ENCODE measurements around the gene PLA2G15. TPM values are rescaled to one million over a fixed set of nuclear protein-coding genes. Genes with fewer than 3 reads are reported as not detected.

The PLA2G15 gene
- total and polyA plus RNA-seq, 2 of the 13 experiments (the other 11 are each of a cell fraction or from before 2014, with no cell fraction given) = 14.4 to 23.7 TPM

DNA sequence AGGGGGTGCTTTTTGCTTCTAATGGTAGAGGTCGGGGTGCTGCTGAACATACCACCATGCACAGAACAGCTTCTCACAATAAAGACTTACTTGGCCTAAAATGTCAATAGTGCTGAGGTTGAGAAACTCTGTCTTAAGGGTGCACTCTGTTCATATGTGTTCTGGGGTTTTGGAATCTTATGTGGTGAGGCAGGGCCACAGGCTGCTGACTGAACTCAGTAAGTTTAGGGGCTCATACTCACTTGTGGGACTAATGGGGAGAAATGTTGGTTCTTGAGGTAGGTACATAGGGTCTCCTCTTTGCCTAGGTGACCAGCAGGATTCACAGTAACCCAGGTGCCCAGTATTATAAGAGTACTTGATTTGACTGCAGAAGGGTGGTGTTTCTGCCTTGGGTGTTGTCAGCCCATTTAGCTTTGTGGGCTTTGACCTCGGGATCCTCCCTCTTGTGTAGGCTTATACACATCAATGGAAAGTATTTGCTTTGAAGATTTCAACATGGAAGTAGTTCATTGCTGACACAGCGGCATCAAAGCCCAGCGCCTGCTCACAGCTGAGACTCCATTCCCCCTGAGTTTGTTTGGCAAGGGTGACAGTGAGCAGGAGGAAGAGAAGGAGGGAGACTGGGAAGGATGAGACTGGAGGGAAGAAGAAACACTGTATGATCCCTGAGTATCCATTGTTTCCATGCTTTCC is 36.3 kb downstream of the PLA2G15 start (continued):
- TF ChIP-seq MBNL3 (CRISPR knock-in tag; conservative IDR thresholded peaks at IDR 0.05) (no peak), ZNF75D (CRISPR knock-in tag; IDR thresholded peaks at IDR 0.05; ENCODE audit: borderline replicate concordance) (no peak), ZNF224 (CRISPR knock-in tag; IDR thresholded peaks at IDR 0.05) (no peak), MTA3 (CRISPR knock-in tag; IDR thresholded peaks at IDR 0.05) (no peak), BRD4 (CRISPR knock-in tag; IDR thresholded peaks at IDR 0.05) (no peak; the same call in 1 of the 2 replicates), ZFAT (CRISPR knock-in tag; conservative IDR thresholded peaks at IDR 0.05) (no peak), RAD21 (CRISPR knock-in tag; IDR thresholded peaks at IDR 0.05) (peak; percentile 51), SP5 (CRISPR knock-in tag; IDR thresholded peaks at IDR 0.05; ENCODE audit: borderline replicate concordance, low read depth) (peak; percentile 99), ZNF264 (CRISPR knock-in tag; IDR thresholded peaks at IDR 0.05) (peak; percentile 71; the same call in 1 of the 2 replicates), ZNF274 (CRISPR knock-in tag; IDR thresholded peaks at IDR 0.05) (no peak), ZFY (CRISPR knock-in tag; IDR thresholded peaks at IDR 0.05) (peak; percentile 30; the same call in 1 of the 2 replicates), ZNF101 (CRISPR knock-in tag; IDR thresholded peaks at IDR 0.05; ENCODE audit: borderline replicate concordance, low read depth) (no peak), ZKSCAN1 (IDR thresholded peaks at IDR 0.05; ENCODE audit: low read length) (no peak), MAFG (CRISPR knock-in tag; IDR thresholded peaks at IDR 0.05) (no peak), ZNF564 (CRISPR knock-in tag; IDR thresholded peaks at IDR 0.05) (peak; percentile 77)
- TF ChIP-seq, protein P1, sequence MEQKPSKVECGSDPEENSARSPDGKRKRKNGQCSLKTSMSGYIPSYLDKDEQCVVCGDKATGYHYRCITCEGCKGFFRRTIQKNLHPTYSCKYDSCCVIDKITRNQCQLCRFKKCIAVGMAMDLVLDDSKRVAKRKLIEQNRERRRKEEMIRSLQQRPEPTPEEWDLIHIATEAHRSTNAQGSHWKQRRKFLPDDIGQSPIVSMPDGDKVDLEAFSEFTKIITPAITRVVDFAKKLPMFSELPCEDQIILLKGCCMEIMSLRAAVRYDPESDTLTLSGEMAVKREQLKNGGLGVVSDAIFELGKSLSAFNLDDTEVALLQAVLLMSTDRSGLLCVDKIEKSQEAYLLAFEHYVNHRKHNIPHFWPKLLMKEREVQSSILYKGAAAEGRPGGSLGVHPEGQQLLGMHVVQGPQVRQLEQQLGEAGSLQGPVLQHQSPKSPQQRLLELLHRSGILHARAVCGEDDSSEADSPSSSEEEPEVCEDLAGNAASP (CRISPR knock-in tag; IDR thresholded peaks at IDR 0.05; ENCODE audit: borderline replicate concordance) = peak; percentile 86; the same call in 1 of the 2 replicates
- TF ChIP-seq, protein P2, sequence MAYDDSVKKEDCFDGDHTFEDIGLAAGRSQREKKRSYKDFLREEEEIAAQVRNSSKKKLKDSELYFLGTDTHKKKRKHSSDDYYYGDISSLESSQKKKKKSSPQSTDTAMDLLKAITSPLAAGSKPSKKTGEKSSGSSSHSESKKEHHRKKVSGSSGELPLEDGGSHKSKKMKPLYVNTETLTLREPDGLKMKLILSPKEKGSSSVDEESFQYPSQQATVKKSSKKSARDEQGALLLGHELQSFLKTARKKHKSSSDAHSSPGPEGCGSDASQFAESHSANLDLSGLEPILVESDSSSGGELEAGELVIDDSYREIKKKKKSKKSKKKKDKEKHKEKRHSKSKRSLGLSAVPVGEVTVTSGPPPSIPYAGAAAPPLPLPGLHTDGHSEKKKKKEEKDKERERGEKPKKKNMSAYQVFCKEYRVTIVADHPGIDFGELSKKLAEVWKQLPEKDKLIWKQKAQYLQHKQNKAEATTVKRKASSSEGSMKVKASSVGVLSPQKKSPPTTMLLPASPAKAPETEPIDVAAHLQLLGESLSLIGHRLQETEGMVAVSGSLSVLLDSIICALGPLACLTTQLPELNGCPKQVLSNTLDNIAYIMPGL (CRISPR knock-in tag; IDR thresholded peaks at IDR 0.05; ENCODE audit: borderline replicate concordance in 1 of 2, low read depth in 1 of 2) = peak; percentile 67 to 69; a peak in 3 of 4 replicates
- TF ChIP-seq, protein P3, sequence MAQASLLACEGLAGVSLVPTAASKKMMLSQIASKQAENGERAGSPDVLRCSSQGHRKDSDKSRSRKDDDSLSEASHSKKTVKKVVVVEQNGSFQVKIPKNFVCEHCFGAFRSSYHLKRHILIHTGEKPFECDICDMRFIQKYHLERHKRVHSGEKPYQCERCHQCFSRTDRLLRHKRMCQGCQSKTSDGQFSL (CRISPR knock-in tag; IDR thresholded peaks at IDR 0.05) = no peak
- TF ChIP-seq, protein P4, sequence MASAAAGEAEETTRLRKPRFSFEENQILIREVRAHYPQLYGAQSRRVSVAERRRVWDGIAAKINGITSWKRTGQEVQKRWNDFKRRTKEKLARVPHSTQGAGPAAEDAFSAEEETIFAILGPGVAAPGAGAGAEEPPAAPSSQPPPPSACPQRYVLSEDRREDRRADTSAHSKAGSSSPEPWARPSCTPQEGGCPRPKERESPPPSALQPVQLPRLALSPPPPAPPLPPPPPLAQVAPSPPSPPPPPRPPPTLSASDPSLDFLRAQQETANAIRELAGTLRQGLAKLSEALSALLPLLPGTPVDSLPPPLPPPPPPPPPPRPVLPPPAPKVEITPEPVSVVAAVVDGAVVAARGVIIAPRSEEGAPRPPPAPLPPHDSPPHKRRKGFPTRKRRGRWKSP (CRISPR knock-in tag; IDR thresholded peaks at IDR 0.05) = peak; percentile 54
- TF ChIP-seq, protein P5, sequence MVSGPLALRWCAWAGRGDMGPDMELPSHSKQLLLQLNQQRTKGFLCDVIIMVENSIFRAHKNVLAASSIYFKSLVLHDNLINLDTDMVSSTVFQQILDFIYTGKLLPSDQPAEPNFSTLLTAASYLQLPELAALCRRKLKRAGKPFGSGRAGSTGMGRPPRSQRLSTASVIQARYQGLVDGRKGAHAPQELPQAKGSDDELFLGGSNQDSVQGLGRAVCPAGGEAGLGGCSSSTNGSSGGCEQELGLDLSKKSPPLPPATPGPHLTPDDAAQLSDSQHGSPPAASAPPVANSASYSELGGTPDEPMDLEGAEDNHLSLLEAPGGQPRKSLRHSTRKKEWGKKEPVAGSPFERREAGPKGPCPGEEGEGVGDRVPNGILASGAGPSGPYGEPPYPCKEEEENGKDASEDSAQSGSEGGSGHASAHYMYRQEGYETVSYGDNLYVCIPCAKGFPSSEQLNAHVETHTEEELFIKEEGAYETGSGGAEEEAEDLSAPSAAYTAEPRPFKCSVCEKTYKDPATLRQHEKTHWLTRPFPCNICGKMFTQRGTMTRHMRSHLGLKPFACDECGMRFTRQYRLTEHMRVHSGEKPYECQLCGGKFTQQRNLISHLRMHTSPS (CRISPR knock-in tag; IDR thresholded peaks at IDR 0.05; ENCODE audit: low read depth) = peak; percentile 48; the same call in 1 of the 2 replicates
- TF ChIP-seq, protein P6, sequence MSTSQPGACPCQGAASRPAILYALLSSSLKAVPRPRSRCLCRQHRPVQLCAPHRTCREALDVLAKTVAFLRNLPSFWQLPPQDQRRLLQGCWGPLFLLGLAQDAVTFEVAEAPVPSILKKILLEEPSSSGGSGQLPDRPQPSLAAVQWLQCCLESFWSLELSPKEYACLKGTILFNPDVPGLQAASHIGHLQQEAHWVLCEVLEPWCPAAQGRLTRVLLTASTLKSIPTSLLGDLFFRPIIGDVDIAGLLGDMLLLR (CRISPR knock-in tag; IDR thresholded peaks at IDR 0.05) = 0 out of 2 replicates have a peak, but pooled peaks have one; percentile 34

Data from HepG2 (cell line).